ENCODE data around the gene PCBP3. TPM values are rescaled to one million over a fixed set of nuclear protein-coding genes. Genes with fewer than 3 reads are reported as not detected.

The PCBP3 gene
- polyA plus RNA-seq, 3 donors, result 1.1 to 1.7 (median 1.4) TPM

- DNase-seq (ENCODE audit: low read depth in 3 of 3, low spot score in 2 of 3), result no peak
Observed at GRCh38 chr21:45834026-45834715, 190.6 kb downstream of the PCBP3 start.

DNA sequence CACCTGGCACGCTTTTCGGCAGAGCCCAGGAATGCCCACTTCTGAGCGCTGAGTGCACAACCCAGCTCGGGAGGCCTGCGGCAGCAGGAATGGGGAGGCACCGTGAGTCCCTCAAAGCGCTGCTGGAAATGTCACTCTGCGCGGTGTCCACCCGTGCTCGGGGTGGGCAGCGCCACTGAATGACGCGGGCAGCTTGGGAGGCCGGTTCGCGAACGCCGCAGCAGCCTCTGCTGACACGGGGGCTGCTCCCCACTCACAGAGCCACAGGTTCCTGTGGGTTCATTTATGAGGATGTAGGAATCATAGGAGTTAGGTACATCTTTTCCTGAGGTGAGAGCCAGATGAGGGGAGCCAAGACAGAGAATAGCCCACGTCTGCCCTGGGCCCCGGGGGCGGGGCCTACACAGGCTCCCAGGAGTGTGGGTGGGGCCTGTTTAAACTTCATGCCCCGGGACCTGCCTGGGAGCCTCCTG is 191.3 kb downstream of the PCBP3 start:
- DNase-seq (ENCODE audit: low read depth in 3 of 3, low spot score in 2 of 3), result no peak

GRCh38 chr21:45835301-45836267 is 192.1 kb downstream of the PCBP3 start:
- DNase-seq (ENCODE audit: low read depth in 3 of 3, low spot score in 2 of 3), result no peak

DNA sequence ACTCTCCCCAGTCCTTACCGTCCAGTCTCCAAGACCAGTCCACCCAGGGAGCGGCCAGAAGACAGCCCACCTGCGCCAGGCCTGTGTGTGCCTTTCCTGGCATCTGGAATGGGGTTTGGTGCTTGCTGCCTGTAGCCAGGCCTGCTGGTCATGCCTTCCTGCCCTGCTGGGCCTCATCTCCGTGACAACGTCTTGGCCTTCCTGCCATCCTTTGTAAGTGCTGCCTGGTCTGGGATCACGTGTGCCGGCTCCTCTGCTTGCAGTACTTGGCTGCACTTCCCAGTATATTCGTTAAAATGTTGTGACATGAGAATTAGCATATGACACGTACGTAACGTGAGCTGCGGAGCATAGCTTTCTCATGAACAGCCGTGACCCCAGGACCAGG is 192.7 kb downstream of the PCBP3 start:
- DNase-seq (ENCODE audit: low read depth in 3 of 3, low spot score in 2 of 3), result no peak

DNA sequence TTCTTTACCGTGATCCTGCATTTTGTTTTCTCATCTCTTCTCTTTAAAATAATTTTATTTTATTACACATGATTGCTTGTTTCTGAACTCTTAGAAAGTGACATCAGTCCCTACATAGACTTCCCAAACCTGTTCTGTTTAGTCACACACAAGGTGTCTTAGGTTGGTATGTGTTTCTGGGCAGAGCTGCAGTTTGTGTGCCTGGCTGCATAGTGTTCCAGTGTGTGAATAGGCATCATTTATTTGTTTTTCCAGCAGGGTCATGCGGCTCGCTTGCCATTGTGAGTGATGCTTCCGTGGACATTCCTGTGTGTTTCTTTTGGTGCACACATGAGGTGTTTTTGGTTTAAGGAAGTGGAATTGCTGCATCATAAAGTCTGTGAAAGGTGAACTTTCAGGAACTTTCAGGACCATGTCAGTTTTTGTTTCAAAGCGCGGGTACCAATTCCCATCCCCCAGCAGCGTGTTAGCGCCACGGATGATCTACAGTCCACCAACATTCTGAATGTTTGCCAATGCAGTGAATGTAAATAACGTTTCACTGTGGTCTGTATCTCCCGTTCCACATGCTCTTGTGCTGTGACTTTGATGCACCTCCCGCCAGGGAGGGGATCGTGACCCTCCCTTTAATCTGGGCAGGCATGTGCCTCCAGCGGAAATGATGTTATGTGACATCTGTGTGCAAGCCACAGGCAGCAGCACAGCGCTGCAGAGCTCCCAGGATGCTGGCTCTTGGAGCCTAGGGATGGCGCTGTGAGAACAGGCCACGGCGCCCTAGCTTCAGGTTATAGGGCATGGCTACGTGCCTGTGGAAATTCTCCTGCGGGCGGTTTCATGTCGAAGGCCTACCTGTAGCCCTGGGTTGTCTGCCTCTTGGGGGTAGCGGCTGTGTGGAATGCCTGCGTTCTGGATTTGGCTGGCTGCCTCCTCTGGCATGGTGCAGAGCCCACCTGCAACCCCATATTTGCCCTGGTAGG is 193.5 kb downstream of the PCBP3 start:
- no peak for DNase-seq (ENCODE audit: low read depth in 3 of 3, low spot score in 2 of 3)

GRCh38 chr21:45837936-45838335 is 194.4 kb downstream of the PCBP3 start:
- no peak for DNase-seq (ENCODE audit: low read depth in 3 of 3, low spot score in 2 of 3)

DNA sequence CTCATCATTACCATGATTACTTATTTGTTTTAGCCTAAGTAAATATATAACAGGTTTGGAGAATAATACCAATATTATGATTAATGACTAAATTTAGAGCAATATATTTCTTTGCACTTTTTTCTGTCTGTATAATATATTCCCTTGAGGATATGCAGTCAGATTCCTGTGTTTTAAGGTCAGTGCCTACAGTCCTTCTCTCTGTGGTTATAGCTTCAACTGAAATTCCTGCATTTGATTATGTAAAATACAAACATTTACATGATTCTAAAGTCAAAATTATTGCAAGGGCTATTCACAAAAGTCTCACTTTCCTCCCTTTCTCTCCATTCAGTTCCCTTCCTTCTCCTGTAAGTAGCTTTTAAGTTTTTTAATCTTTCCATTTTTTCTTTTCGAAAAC is 195.1 kb downstream of the PCBP3 start:
- no peak for DNase-seq (ENCODE audit: low read depth in 3 of 3, low spot score in 2 of 3)

GRCh38 chr21:45839274-45839673 is 195.7 kb downstream of the PCBP3 start:
- DNase-seq (ENCODE audit: low read depth in 3 of 3, low spot score in 2 of 3), result no peak

DNA sequence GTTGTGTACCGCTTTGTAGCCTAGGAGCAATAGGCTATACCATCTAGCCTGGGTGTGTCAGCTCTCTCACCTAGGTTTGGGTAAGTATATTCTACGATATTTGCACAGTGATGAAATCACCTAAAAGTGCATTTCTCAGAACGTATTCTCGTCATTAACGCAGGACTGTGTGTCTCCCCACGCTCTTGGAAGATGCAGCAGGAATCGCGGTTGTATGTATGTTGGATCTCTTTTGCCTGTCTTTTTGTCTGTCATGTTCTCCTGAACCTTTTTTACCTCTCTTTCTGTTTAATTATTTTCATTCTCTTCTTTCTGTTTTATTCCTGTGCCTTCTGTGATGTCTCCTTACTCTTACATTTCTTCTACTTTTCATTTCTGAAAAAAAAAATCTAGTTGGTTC is 197.5 kb downstream of the PCBP3 start:
- no peak for DNase-seq (ENCODE audit: low read depth in 3 of 3, low spot score in 2 of 3)

- DNase-seq (ENCODE audit: low read depth in 3 of 3, low spot score in 2 of 3), result no peak
Observed at GRCh38 chr21:45843426-45843825, 199.9 kb downstream of the PCBP3 start.

GRCh38 chr21:45844181-45844580 is 200.7 kb downstream of the PCBP3 start:
- no peak for DNase-seq (ENCODE audit: low read depth in 3 of 3, low spot score in 2 of 3)

DNA sequence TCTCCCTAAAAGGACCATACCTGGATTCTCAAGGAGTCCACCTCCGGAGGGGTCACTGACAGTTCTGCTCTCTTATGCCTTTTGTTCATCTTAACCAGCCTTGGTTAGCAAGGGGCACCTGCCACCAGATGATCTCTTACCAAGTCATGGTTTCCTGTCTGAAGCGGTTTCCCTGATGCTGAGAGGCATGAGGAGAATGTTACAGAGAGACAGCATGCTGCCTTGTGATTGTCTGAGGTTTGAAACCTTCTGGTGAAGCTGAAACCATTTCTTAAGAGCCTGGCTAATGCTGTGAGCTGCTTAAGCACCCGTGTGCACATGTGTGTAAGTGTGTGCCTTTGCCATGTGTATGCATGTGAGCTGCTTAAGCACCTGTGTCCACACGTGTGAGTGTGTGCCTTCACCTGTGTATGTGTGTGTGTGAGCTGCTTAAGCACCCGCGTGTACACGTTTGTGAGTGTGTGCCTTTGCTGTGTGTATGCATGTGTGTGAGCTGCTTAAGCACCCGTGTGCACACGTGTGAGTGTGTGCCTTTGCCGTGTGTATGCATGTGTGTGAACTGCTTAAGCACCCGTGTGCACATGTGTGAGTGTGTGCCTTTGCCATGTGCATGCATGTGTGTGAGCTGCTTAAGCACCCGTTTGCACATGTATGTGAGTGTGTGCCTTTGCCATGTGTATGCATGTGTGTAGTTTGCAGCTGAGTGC is 201.7 kb downstream of the PCBP3 start:
- no peak for DNase-seq (ENCODE audit: low read depth in 3 of 3, low spot score in 2 of 3)

DNA sequence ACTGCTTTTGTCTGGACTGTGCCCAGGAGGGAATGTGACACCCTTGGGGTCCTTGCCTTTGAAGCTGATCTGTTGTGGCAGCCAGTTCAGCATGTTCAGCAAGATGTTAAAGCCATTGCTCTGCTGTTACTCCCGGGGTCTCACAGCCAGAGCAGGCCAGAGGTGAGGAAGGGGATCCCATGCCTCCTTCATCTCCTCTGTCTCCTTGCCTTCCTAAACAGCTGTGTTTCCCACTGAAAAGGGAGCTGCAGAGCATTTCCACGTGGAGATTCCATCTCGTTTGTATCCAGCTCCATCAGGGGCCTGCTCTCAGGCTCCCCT is 202.2 kb downstream of the PCBP3 start:
- no peak for DNase-seq (ENCODE audit: low read depth in 3 of 3, low spot score in 2 of 3)

GRCh38 chr21:45846373-45847160 is 203.0 kb downstream of the PCBP3 start:
- DNase-seq (ENCODE audit: low read depth in 3 of 3, low spot score in 2 of 3), result no peak

GRCh38 chr21:45847870-45848269 is 204.3 kb downstream of the PCBP3 start:
- DNase-seq (ENCODE audit: low read depth in 3 of 3, low spot score in 2 of 3), result no peak

- no peak for DNase-seq (ENCODE audit: low read depth in 3 of 3, low spot score in 2 of 3)
Observed at GRCh38 chr21:45848331-45848730, 204.8 kb downstream of the PCBP3 start.

GRCh38 chr21:45848805-45849204 is 205.3 kb downstream of the PCBP3 start:
- DNase-seq (ENCODE audit: low read depth in 3 of 3, low spot score in 2 of 3), result no peak

DNA sequence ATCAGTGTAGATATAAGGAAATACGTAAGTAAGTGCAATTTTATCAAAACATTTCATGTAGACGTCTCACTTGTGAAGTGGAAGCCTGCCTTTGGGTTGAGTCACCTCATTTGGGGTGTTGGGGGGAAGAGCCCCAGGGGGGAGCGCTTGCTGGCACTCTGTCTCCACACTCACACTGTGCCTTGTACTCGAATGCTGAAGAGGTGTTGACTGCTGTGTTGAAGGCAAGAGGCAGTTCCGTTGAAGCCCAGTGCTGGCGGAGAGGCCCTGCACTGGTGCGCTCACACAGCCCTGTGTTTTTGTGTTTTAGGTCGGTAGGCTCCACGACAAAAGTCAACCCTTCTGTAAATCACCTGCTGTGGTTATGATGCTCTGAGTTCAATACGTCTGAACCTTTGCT is 206.1 kb downstream of the PCBP3 start:
- no peak for DNase-seq (ENCODE audit: low read depth in 3 of 3, low spot score in 2 of 3)

- DNase-seq (ENCODE audit: low read depth in 3 of 3, low spot score in 2 of 3), result no peak
Observed at GRCh38 chr21:45850181-45850580, 206.7 kb downstream of the PCBP3 start.

Measured in right renal cortex interstitium (tissue), 3 donors.